ENCODE measurements around the gene RFX7.
A peak's percentile ranks its signal among the peaks of the same experiment; 100 is the strongest.

RFX7 gene

GRCh38 chr15:56192659-56193442 lies 50.8 kb downstream of the RFX7 start:
- Mint-ChIP-seq H3K36me3 (ENCODE audit: low read depth) (peaks cover 46% of the 10 kb centered on the region), H3K4me3 (no peak overlapping the region), H3K4me1 (peaks cover 5% of the 10 kb centered on the region), H3K27me3 (ENCODE audit: low read depth, poor library complexity) (no peaks in the 10 kb centered on the region), H3K27ac (no peak overlapping the region), H3K9me3 (peaks cover 3% of the 10 kb centered on the region)
- TF ChIP-seq CTCF (IDR thresholded peaks at IDR 0.05) = no peak
- DNase-seq = no peak

GRCh38 chr15:56187665-56188064 lies 56.0 kb downstream of the RFX7 start:
- peaks cover 5% of the 10 kb centered on the region for H3K4me1 Mint-ChIP-seq
- H3K27me3 Mint-ChIP-seq (ENCODE audit: low read depth, poor library complexity) = no peaks in the 10 kb centered on the region
- TF ChIP-seq CTCF (IDR thresholded peaks at IDR 0.05) = no peak
- peaks cover 34% of the 10 kb centered on the region for H3K9me3 Mint-ChIP-seq
- DNase-seq = no peak
- H3K36me3 Mint-ChIP-seq (ENCODE audit: low read depth) = peaks cover 75% of the 10 kb centered on the region
- H3K27ac Mint-ChIP-seq = peak overlapping the region; percentile 46
- no peak overlapping the region for H3K4me3 Mint-ChIP-seq

GRCh38 chr15:56185980-56186379 lies 57.7 kb downstream of the RFX7 start:
- H3K27ac Mint-ChIP-seq = no peak overlapping the region
- H3K4me3 Mint-ChIP-seq = no peak overlapping the region
- DNase-seq = no peak
- H3K4me1 Mint-ChIP-seq = peaks cover 5% of the 10 kb centered on the region
- no peaks in the 10 kb centered on the region for H3K27me3 Mint-ChIP-seq (ENCODE audit: low read depth, poor library complexity)
- peaks cover 46% of the 10 kb centered on the region for H3K9me3 Mint-ChIP-seq
- H3K36me3 Mint-ChIP-seq (ENCODE audit: low read depth) = peaks cover 85% of the 10 kb centered on the region
- TF ChIP-seq CTCF (IDR thresholded peaks at IDR 0.05) = no peak

- TF ChIP-seq CTCF (IDR thresholded peaks at IDR 0.05) = no peak
- H3K4me1 Mint-ChIP-seq = peaks cover 5% of the 10 kb centered on the region
- peaks cover 80% of the 10 kb centered on the region for H3K36me3 Mint-ChIP-seq (ENCODE audit: low read depth)
- H3K27ac Mint-ChIP-seq = no peak overlapping the region
- H3K27me3 Mint-ChIP-seq (ENCODE audit: low read depth, poor library complexity) = no peaks in the 10 kb centered on the region
- DNase-seq = no peak
- peaks cover 47% of the 10 kb centered on the region for H3K9me3 Mint-ChIP-seq
- no peak overlapping the region for H3K4me3 Mint-ChIP-seq
Observed at GRCh38 chr15:56184516-56184915, 59.2 kb downstream of the RFX7 start.

GRCh38 chr15:56180851-56181250 lies 62.8 kb downstream of the RFX7 start:
- peaks cover 79% of the 10 kb centered on the region for H3K36me3 Mint-ChIP-seq (ENCODE audit: low read depth)
- no peaks in the 10 kb centered on the region for H3K27me3 Mint-ChIP-seq (ENCODE audit: low read depth, poor library complexity)
- TF ChIP-seq CTCF (IDR thresholded peaks at IDR 0.05) = no peak
- H3K9me3 Mint-ChIP-seq = peaks cover 48% of the 10 kb centered on the region
- no peak overlapping the region for H3K27ac Mint-ChIP-seq
- no peaks in the 10 kb centered on the region for H3K4me1 Mint-ChIP-seq
- no peak overlapping the region for H3K4me3 Mint-ChIP-seq
- no peak for DNase-seq

GRCh38 chr15:56176996-56177395 lies 66.7 kb downstream of the RFX7 start:
- Mint-ChIP-seq H3K4me3 (no peak overlapping the region), H3K9me3 (peaks cover 21% of the 10 kb centered on the region), H3K4me1 (no peaks in the 10 kb centered on the region), H3K27ac (peak overlapping the region; percentile 52), H3K36me3 (ENCODE audit: low read depth) (peaks cover 80% of the 10 kb centered on the region), H3K27me3 (ENCODE audit: low read depth, poor library complexity) (no peaks in the 10 kb centered on the region)
- no peak for DNase-seq
- TF ChIP-seq CTCF (IDR thresholded peaks at IDR 0.05) = no peak

Data from nephron progenitor cell (in vitro differentiated cells).